Epithelial cell of proximal tubule (primary cell): Measurements from ENCODE around the gene PEX1. TPM values are rescaled to one million over a fixed set of nuclear protein-coding genes. Genes with fewer than 3 reads are reported as not detected.

Experiments used
- DNase-seq: peaks from one replicate; pipeline ENCODE4 v3.0.0-alpha.2; 2011; ENCODE audit warnings: low read depth
- H3K4me3 ChIP-seq: 2 replicates; pipeline ENCODE4 v1.5.1; 2011; ENCODE audit warnings: low read depth, mild to moderate bottlenecking, low read length
- total RNA-seq: library from RNA; depleted of rRNA; stranded (reverse); fragments of >200 nt; gene quantifications from 2 replicates; pipeline ENCODE4 v1.2.3, GENCODE V29; 2015
- TF ChIP-seq, protein P1 (sequence below): conservative IDR thresholded peaks from 2 replicates; pipeline ENCODE4 v1.5.1; 2012; ENCODE audit warnings: low read depth, mild to moderate bottlenecking, low read length

PEX1 gene
- total RNA-seq, 1 donor from 2014 or later, result 11.2 TPM

DNA sequence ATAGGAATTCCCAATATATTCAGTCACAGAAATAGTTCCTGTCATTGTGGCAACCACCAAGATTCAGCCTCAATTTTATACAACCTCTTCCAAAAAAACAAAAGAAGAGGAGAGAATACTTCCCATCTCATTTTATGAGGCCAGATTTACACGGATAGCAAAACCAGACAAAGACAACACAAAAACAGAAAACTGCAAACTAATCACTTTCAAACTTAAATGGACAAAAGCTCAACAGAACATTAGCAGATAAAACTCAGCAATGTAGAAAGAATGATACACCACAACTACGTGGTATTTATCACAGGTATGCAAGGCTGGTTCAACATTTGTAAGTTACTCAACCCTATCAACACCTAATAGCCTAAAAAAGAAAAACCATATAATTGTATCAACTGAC, 22.0 kb downstream of the PEX1 start:
- TF ChIP-seq, protein P1, sequence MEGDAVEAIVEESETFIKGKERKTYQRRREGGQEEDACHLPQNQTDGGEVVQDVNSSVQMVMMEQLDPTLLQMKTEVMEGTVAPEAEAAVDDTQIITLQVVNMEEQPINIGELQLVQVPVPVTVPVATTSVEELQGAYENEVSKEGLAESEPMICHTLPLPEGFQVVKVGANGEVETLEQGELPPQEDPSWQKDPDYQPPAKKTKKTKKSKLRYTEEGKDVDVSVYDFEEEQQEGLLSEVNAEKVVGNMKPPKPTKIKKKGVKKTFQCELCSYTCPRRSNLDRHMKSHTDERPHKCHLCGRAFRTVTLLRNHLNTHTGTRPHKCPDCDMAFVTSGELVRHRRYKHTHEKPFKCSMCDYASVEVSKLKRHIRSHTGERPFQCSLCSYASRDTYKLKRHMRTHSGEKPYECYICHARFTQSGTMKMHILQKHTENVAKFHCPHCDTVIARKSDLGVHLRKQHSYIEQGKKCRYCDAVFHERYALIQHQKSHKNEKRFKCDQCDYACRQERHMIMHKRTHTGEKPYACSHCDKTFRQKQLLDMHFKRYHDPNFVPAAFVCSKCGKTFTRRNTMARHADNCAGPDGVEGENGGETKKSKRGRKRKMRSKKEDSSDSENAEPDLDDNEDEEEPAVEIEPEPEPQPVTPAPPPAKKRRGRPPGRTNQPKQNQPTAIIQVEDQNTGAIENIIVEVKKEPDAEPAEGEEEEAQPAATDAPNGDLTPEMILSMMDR, result no peak
- no peak overlapping the region for H3K4me3 ChIP-seq
- DNase-seq, result no peak

DNA sequence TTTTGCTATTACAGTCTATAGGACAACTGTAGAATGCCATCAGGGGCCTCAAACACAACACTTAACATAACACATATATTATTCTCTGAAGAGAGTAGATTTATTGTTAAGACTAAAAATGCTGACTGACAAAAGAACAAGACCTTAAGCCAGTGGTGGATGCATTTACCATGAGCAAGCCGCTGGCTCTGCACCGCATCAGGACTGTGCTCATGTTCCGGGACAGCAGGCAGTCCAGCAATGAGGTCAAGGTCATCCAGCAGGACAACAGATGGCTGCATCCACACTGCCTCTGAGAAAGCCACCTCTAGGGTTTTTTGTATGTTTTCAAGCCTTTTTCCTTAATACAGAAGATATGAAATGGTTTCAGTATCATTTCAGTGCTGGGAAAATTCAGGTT, 23.8 kb downstream of the PEX1 start:
- no peak overlapping the region for H3K4me3 ChIP-seq
- TF ChIP-seq, protein P1, result no peak
- no peak for DNase-seq

DNA sequence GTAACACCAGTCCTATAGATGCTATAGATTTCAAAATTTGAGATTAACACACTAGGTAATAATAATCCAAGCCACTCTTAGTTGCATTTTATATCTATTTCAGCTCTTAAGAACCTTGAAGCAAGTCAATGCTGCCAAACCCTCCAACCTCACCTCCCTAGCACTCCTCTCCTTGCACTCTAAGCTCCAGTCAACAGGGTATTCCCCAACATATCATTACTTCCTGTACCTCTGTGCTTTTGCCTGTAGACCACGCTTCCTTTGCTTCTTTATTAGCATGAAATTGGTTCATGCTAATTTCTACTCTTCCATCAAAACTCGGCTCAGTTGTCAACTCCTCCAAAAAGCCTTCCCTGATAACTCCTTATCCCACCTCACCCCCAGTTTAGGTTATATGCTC, 24.6 kb downstream of the PEX1 start:
- DNase-seq, result no peak
- TF ChIP-seq, protein P1, result no peak
- no peak overlapping the region for H3K4me3 ChIP-seq

- no peak overlapping the region for H3K4me3 ChIP-seq
- TF ChIP-seq, protein P1, result no peak
- DNase-seq, result no peak
These were observed 29.8 kb downstream of the PEX1 start for GRCh38 chr7:92498557-92498956.

GRCh38 chr7:92496876-92497275, 31.4 kb downstream of the PEX1 start:
- DNase-seq, result no peak

DNA sequence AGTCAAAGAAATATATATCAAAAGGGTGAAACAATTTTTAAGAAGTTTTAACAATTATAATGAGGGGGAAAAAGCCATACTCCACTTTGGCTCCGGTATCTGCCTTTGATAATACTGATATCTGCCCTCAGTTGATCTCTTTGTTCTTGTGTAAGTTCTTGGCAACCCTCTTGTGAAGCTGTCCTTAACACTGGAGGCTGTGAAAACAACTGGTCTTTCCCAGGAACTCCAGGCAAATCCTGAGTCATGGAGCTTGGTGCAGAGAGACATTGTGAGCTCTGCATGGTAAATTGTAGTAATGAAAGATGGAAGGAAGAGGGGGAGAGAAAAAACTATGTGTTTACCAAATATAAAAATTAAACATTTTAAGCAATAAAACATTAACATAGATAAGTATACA, 38.7 kb downstream of the PEX1 start:
- TF ChIP-seq, protein P1, result no peak
- no peak overlapping the region for H3K4me3 ChIP-seq
- DNase-seq, result no peak

More at GRCh38 chr7:92496876-92497275, 31.4 kb downstream of the PEX1 start:
- no peak overlapping the region for H3K4me3 ChIP-seq
- TF ChIP-seq, protein P1, result no peak

GRCh38 chr7:92487804-92488203, 40.5 kb downstream of the PEX1 start:
- H3K4me3 ChIP-seq, result no peak overlapping the region
- no peak for DNase-seq
- TF ChIP-seq, protein P1, result no peak
